Osteoblast (primary cell): ENCODE results near the gene SHTN1. TPM values are rescaled to one million over a fixed set of nuclear protein-coding genes. Genes with fewer than 3 reads are reported as not detected.

Experiments used
- DNase-seq: peaks from one replicate; pipeline ENCODE4 v3.0.0; 2011; ENCODE audit warnings: low spot score, mixed read lengths; ENCODE audit not compliant: insufficient read length; ENCODE audit errors: missing footprints
- H2AFZ ChIP-seq: 2 replicates; pipeline ENCODE4 v1.6.0; 2011; ENCODE audit warnings: mild to moderate bottlenecking, low read length
- H3K27ac ChIP-seq: 2 replicates; pipeline ENCODE4 v1.5.1; 2011; ENCODE audit warnings: mild to moderate bottlenecking, low read depth, low read length, moderate library complexity
- H3K27me3 ChIP-seq: 2 replicates; pipeline ENCODE4 v1.6.0; 2012; ENCODE audit warnings: mild to moderate bottlenecking, control low read depth, inconsistent platforms, low read length, moderate library complexity; ENCODE audit not compliant: insufficient read depth
- H3K36me3 ChIP-seq: 2 replicates; pipeline ENCODE4 v1.5.1; 2011; ENCODE audit warnings: mild to moderate bottlenecking, low read length, control low read depth, moderate library complexity; ENCODE audit not compliant: insufficient read depth
- H3K4me1 ChIP-seq: 2 replicates; pipeline ENCODE4 v1.5.1; 2011; ENCODE audit warnings: mild to moderate bottlenecking, low read length, control low read depth, moderate library complexity; ENCODE audit not compliant: insufficient read depth
- H3K4me2 ChIP-seq: 2 replicates; pipeline ENCODE4 v1.6.0; 2011; ENCODE audit warnings: mild to moderate bottlenecking, low read length; ENCODE audit not compliant: insufficient read depth
- H3K4me3 ChIP-seq: fragments of 200-600 bp; sonication (generic); 3 replicates; pipeline ENCODE4 v1.5.1; 2012; ENCODE audit warnings: mild to moderate bottlenecking, low read length, inconsistent platforms; ENCODE audit not compliant: insufficient read depth
- H3K79me2 ChIP-seq: 2 replicates; pipeline ENCODE4 v1.6.0; 2012; ENCODE audit warnings: mild to moderate bottlenecking, low read length, control low read depth, inconsistent platforms; ENCODE audit not compliant: insufficient read depth
- H3K9me3 ChIP-seq: 2 replicates; pipeline ENCODE4 v1.5.1; 2011; ENCODE audit warnings: low read depth, low read length, control low read depth
- H4K20me1 ChIP-seq: 2 replicates; pipeline ENCODE4 v1.6.0; 2012; ENCODE audit warnings: mild to moderate bottlenecking, low read length, control low read depth; ENCODE audit not compliant: insufficient read depth
- total RNA-seq: library from RNA; depleted of rRNA; stranded (reverse); fragments of >200 nt; gene quantifications from 2 replicates; pipeline ENCODE4 v1.2.3, GENCODE V29; 2012
- TF ChIP-seq, protein P1 (sequence below): IDR thresholded peaks from 2 replicates; pipeline ENCODE4 v1.5.1; 2011; ENCODE audit warnings: mild to moderate bottlenecking, low read depth, low read length, moderate library complexity; ENCODE audit errors: extremely low read depth

SHTN1 gene
- total RNA-seq, 1 donor: 2.2 TPM

DNA sequence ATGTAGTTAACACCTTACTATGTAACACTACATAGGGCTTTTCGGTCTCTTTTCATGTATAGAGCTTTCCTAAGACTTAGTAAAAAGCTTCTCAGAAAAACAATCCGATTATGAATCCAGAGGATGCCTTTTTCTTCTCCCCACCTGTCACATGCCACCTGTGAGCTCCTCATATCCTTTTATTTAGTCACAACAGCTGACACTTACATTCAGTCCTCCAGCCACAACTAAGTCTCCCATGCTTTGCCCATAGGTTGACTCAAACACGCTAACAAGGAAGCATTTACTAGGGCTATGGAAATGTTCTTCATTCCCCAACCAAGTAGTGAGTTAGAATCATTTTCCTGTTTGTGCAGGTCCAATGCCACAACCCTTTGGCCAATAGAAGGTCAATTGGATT lies 147.8 kb downstream of the SHTN1 start:
- Histone ChIP-seq H4K20me1 (no peaks in the 10 kb centered on the region), H3K4me3 (no peak overlapping the region), H3K36me3 (no peaks in the 10 kb centered on the region), H3K27ac (no peak overlapping the region), H3K27me3 (no peaks in the 10 kb centered on the region), H3K4me1 (no peaks in the 10 kb centered on the region), H3K4me2 (no peak overlapping the region), H3K79me2 (no peaks in the 10 kb centered on the region), H3K9me3 (no peaks in the 10 kb centered on the region), H2AFZ (no peak overlapping the region)
- DNase-seq: no peak
- TF ChIP-seq, protein P1, sequence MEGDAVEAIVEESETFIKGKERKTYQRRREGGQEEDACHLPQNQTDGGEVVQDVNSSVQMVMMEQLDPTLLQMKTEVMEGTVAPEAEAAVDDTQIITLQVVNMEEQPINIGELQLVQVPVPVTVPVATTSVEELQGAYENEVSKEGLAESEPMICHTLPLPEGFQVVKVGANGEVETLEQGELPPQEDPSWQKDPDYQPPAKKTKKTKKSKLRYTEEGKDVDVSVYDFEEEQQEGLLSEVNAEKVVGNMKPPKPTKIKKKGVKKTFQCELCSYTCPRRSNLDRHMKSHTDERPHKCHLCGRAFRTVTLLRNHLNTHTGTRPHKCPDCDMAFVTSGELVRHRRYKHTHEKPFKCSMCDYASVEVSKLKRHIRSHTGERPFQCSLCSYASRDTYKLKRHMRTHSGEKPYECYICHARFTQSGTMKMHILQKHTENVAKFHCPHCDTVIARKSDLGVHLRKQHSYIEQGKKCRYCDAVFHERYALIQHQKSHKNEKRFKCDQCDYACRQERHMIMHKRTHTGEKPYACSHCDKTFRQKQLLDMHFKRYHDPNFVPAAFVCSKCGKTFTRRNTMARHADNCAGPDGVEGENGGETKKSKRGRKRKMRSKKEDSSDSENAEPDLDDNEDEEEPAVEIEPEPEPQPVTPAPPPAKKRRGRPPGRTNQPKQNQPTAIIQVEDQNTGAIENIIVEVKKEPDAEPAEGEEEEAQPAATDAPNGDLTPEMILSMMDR: no peak

DNA sequence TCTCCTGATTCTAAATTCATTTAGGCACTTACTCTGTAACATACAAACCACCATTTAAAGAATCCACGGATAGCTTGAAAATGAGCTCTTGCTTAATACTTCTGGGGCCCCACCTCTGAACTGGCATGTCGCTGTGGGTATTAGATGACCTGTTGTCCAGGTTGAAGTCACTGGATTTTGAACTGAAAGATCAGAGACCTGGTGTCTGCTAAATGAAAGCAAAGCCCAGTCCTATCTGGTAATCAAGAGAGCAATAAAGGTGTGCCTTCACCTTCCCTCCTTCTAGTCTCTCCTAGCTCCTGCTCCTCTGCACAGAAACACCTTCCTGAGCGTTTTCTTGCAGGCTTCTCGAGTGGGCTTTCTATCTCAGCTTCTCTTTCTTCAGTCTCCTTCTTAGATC lies 151.3 kb downstream of the SHTN1 start:
- TF ChIP-seq, protein P1: no peak
- DNase-seq: no peak
- no peaks in the 10 kb centered on the region for H3K79me2 ChIP-seq
- peaks cover 7% of the 10 kb centered on the region for H3K4me1 ChIP-seq
- H3K4me2 ChIP-seq: no peak overlapping the region
- H4K20me1 ChIP-seq: no peaks in the 10 kb centered on the region
- H2AFZ ChIP-seq: no peak overlapping the region
- H3K27ac ChIP-seq: no peak overlapping the region
- H3K36me3 ChIP-seq: no peaks in the 10 kb centered on the region
- H3K27me3 ChIP-seq: peaks cover 7% of the 10 kb centered on the region
- H3K4me3 ChIP-seq: no peak overlapping the region
- H3K9me3 ChIP-seq: no peaks in the 10 kb centered on the region

DNA sequence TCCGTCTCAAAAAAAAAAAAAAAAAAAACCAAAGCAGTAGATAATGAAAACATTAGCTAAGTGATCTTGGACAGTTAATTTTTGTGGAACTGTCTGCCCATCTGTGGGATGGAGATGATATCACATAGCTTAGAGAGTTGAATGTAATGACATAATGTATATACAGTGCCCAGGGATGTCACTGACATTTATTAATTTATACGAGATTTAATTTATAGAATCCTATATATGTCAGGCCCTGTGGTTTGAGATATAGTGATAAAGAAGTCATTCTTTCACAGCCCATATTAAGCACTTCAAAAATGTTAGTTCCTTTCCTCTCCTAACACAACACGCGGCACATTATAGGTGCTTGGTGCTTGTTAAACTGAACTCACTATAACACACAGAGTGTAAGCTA lies 151.7 kb downstream of the SHTN1 start:
- Histone ChIP-seq H3K27me3 (peaks cover 7% of the 10 kb centered on the region), H2AFZ (no peak overlapping the region), H3K79me2 (no peaks in the 10 kb centered on the region), H3K27ac (no peak overlapping the region), H3K36me3 (no peaks in the 10 kb centered on the region), H3K9me3 (no peaks in the 10 kb centered on the region), H3K4me3 (no peak overlapping the region), H4K20me1 (no peaks in the 10 kb centered on the region), H3K4me2 (no peak overlapping the region), H3K4me1 (peaks cover 10% of the 10 kb centered on the region)
- TF ChIP-seq, protein P1: no peak
- DNase-seq: no peak

DNA sequence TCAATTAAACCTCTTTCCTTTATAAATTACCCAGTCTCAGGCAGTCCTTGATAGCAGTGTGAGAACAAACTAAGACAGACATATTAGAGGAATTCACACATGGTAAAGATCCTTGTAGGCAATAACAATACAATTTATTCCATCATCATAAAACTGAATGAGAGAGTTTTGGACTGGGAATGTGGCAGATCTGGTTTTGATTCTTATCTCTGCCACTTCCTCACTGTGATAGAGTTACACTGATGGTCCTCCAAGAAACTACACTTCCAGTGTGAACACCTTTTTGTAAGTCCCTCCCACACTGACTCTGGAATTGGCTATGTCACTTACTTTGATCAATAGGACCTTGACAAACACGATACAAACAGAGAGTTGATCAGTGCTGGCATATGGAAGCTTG lies 152.7 kb downstream of the SHTN1 start:
- no peaks in the 10 kb centered on the region for H3K36me3 ChIP-seq
- H2AFZ ChIP-seq: no peak overlapping the region
- no peaks in the 10 kb centered on the region for H4K20me1 ChIP-seq
- no peaks in the 10 kb centered on the region for H3K79me2 ChIP-seq
- TF ChIP-seq, protein P1: no peak
- no peak overlapping the region for H3K27ac ChIP-seq
- no peak overlapping the region for H3K4me3 ChIP-seq
- no peaks in the 10 kb centered on the region for H3K9me3 ChIP-seq
- no peak for DNase-seq
- H3K27me3 ChIP-seq: peaks cover 8% of the 10 kb centered on the region
- peaks cover 10% of the 10 kb centered on the region for H3K4me1 ChIP-seq
- H3K4me2 ChIP-seq: no peak overlapping the region
